NCI-H1092 treated with DMSO at 0.1 percent for 48 hours (cell line): Measurements from ENCODE around the gene NFIX.

Experiments used
- DNase-seq: peaks from one replicate; lab custom pipeline; 2025; lab: John Stamatoyannopoulos, UW

The NFIX gene

GRCh38 chr19:13022111-13022858 lies 27.0 kb downstream of the NFIX start:
- peak; percentile 91 for DNase-seq

GRCh38 chr19:13022859-13023636 lies 27.8 kb downstream of the NFIX start:
- peak; percentile 98 for DNase-seq

- DNase-seq = peak; percentile 71
Measured at GRCh38 chr19:13023656-13024055, 28.4 kb downstream of the NFIX start.

DNA sequence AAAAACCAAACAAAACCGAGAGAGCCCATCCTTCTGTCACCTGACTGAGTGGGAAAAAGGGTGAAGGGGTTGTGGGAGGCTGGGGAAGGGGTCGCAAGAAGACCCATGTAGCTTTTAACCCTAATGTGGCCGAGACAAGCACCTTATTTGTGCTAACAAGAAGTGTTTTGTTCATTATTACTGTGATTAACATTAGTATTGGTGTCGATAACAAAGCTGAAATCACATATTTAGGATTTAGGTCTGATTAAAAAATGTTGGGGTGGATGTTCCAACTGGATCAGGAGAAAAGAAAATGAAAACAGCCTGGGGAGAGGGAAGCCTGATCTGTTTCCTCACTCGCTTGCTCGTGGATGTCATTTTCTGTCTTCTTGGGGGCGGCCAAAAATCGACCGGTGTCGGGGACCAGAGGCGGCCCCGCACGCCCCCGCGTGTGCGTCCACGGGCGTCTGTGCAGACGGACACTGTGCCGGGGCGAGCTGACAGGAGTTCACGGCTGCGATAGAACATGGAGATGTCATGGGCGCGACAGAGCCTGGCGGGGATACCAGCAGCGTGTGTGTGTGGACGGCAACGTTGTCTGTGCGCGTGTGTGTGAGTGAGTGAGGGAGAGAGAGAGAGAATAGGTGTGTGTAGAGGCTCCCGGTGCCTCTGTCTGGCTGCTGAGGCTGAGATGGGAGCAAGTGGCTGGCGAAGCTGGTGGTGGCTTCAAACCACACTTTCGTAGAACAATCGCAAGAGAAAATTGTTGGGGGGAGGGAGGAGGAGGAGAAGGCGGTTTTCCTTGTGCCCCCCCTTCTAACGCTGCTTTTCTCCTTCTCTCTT lies 29.1 kb downstream of the NFIX start:
- peak; percentile 66 for DNase-seq

DNA sequence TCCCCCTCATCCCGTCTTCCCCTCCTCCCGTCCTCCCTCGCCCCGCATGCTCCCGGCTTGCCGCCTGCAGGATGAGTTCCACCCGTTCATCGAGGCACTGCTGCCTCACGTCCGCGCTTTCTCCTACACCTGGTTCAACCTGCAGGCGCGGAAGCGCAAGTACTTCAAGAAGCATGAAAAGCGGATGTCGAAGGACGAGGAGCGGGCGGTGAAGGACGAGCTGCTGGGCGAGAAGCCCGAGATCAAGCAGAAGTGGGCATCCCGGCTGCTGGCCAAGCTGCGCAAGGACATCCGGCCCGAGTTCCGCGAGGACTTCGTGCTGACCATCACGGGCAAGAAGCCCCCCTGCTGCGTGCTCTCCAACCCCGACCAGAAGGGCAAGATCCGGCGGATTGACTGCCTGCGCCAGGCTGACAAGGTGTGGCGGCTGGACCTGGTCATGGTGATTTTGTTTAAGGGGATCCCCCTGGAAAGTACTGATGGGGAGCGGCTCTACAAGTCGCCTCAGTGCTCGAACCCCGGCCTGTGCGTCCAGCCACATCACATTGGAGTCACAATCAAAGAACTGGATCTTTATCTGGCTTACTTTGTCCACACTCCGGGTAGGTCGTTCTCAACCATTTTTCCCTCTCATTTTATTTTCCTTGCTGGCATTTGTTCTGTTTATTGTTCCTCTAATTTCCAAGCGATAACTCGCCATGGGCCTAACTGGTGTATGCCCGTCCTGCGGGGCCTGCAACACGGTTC lies 29.8 kb downstream of the NFIX start:
- DNase-seq = peak; percentile 25

DNA sequence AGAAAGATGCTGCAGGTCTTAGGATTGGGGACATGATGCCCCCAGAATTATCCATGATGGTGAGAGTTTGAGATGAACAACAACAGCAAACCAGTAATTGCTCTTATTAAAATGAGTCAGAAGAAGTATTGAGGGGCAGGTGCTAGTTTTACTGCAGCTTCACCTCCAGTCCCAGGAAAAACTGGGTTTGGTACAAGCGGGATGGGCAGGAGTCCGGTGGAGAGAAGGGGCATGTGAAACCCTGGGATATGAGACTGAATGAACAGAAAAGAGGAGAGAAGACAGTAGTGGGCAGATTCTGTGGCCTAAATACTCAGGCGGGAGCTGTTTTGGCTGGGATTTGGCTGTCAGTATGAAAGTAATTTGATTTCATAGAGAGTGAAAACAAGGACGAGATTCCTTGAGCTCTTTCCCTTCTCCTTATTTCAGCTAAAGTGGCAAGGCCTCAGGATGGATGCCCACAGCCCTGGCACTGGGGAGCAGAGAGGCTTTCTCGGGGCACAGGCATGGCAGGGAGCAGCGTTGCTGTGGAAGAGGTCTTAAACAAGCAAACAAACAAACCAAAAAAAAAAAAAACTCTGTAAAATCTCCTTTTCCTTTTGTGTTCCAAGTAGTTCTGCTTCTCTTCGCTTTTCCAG lies 30.7 kb downstream of the NFIX start:
- peak; percentile 29 for DNase-seq

GRCh38 chr19:13026462-13027370 lies 31.4 kb downstream of the NFIX start:
- peak; percentile 64 for DNase-seq

- no peak for DNase-seq
Measured at GRCh38 chr19:13027557-13027956, 32.3 kb downstream of the NFIX start.

DNA sequence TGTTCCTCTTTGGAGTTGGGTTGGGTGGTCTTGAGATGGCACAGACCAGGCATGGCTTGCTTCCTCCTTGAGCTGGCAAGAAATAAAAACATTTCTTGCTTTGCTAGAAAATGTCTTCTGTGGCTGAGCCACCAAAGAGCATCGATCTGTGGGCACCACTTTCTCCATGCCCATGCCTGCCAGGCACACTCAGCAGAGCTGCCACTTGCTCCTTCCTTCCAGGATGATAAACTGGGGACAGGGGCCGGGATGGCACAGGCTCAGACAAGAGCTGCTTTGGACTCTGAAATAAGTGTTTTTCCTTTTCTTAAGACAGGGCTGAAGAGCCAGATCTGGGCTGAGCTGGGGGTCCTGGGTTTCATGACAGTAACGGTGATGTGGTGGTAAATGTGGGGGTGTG lies 32.8 kb downstream of the NFIX start:
- DNase-seq = no peak

DNA sequence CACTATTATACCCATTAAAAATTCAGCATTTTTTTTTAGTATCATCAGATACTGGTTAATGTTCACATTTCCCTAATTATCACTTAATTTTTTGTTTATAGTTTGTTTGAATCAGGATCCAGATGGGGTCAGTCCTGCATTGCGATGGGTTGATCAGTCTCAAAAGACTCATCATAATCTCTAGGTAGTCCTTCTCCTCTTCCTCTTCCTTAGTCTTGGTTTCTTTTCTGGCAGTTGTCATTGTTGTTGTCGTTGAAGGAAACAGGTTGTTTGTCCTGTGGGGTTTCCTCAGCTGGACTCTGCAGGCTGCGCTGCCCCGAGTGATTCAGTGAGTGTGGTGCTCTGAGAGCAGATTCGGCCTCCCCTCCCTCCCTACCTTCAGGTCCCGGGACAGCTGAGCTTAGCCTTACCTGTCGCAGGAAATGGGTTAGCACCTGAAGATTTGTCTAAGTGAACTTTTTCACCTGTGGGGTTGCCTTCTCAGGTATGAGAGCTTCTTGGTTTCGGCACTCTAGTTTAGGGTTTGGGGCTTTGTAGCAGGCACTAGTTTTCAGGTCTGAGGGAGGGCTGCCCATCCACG lies 34.1 kb downstream of the NFIX start:
- no peak for DNase-seq

GRCh38 chr19:13029893-13030292 lies 34.6 kb downstream of the NFIX start:
- no peak for DNase-seq

- peak; percentile 20 for DNase-seq
Measured at GRCh38 chr19:13031917-13032623, 36.8 kb downstream of the NFIX start.

- DNase-seq = no peak
Measured at GRCh38 chr19:13032837-13033236, 37.6 kb downstream of the NFIX start.

DNA sequence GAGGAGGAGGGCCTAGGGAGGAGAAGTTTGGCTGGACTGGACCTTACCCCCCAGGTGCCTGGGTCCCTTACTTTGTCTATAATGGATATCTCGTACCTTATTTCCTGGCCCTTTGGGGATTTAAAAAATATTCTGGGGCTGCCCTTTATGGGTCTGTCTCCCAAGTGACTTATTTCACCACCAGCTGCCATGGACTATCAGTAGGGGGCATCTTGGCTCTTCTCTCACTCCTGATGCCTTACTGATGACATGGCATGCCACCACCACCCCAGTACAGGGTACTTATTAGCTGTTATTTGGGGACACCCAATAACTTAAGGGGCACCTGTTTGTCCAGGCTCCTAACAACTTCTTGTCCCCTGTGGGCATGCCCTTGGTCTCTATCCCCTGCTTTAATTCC lies 38.0 kb downstream of the NFIX start:
- DNase-seq = no peak

DNA sequence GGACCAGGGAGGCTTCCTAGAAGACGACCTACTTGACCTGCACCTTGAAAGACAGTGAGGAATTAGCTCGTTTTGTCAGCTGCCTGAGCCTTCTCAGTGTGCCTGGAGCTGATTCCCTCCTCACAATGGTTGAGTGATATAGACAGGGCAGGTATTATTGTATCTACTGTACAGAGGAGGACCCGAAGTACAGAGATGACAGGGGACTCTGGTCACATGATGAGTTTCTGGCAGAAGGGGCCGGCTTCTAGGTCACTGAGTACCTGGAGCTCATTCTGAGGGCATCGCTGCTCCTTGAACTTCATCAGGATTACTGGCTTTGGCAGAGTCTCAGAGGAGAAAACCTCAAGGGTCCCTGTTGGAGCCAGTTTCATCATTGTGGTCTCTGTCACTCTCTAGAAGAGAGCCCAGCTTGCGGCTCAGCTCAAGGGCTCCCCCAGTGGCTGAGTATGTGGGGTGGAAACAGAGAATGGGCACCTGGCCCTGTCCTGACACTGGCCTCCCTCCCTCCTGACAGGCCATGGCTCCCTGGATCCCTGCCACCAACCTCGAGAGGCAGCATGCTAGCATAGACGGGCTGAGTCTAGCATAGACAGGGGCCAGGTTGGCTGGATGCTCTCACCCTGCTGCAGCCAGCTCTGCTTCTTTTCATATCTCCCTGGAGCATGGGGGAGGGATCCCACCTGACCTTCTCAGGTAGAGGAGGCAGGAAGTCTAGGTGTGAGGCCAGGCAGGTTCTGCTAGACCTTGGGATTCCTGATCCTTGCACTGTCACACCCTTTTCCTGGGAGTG lies 38.7 kb downstream of the NFIX start:
- peak; percentile 30 for DNase-seq

DNA sequence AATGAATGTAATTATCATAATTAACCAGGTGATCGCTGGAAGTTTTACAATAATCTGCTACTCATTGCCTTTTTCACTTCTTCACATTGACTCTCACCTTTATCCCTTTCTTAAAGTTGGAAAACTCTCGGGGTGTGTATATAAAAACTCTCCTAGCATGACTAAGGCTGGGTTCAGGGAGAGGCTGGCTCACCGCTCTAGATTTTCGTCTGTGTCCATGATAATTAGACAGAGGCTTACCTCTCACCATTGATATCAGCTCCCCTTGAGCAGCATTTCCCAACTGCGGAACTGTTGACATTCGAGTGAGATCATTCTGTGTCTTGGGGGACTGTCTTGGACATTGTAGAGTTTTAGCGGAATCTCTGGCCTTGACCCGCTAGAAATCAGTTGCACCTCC lies 39.4 kb downstream of the NFIX start:
- no peak for DNase-seq

DNA sequence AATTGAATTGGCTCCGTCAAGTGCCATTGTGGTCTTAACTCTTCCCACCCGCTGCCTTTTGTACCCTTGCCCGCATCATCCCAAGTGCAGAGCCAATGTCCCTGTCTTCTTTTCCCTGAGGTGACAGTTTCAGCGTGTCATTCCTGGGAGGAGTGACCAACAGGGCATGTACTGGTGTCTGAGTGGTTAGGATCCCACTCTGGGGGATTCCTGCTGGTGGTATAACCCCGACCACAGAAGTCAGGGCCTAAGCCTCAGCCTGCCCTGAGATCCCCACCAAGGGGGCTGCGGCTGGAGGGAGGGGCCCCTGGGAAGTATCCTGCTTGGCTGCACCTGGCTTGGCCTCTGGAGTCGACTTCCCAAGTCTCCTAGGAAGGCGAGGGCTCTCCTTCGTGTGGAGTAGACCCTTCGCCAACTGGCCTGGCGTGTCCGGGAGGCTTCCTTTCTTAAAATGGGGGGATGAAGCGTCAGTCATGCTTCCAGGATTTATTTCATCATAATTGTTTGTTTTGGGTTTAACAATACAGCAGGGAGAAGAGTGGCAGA lies 40.6 kb downstream of the NFIX start:
- no peak for DNase-seq

GRCh38 chr19:13036366-13036976 lies 41.2 kb downstream of the NFIX start:
- peak; percentile 50 for DNase-seq
